ENCODE results near the gene ABHD4.

DNA sequence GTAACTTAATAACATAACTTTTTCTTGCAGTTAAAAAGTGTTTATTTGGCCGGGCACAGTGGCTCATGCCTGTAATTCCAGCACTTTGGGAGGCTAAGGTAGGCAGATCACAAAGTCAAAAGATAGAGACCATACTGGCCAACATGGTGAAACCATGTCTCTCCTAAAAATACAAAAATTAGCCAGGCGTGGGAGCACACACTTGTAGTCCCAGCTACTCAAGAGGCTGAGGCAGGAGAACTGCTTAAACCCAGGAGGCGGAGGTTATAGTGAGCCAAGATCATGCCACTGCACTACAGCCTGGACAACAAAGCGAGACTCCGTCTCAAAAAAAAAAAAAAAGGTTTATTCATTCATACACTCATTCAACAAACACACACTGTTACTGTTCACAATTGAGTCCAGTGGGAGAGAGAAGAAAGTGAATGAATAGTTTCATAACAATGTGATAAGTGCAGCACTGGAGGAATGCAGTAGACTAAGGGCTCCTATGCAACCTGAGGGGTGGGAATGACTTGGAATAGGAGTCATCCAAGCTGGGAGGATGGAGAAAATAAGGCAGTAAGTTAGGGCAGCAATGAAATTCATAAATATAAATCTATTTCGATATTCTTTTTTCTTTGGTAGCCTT, 28.9 kb upstream of the ABHD4 start:
- TF ChIP-seq, protein P1, sequence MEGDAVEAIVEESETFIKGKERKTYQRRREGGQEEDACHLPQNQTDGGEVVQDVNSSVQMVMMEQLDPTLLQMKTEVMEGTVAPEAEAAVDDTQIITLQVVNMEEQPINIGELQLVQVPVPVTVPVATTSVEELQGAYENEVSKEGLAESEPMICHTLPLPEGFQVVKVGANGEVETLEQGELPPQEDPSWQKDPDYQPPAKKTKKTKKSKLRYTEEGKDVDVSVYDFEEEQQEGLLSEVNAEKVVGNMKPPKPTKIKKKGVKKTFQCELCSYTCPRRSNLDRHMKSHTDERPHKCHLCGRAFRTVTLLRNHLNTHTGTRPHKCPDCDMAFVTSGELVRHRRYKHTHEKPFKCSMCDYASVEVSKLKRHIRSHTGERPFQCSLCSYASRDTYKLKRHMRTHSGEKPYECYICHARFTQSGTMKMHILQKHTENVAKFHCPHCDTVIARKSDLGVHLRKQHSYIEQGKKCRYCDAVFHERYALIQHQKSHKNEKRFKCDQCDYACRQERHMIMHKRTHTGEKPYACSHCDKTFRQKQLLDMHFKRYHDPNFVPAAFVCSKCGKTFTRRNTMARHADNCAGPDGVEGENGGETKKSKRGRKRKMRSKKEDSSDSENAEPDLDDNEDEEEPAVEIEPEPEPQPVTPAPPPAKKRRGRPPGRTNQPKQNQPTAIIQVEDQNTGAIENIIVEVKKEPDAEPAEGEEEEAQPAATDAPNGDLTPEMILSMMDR (IDR thresholded peaks at IDR 0.05) = no peak
- no peak for TF ChIP-seq POLR2A (IDR thresholded peaks at IDR 0.05)
